IMR-90 (cell line): Measurements from ENCODE around the gene MINAR2. TPM values are rescaled to one million over a fixed set of nuclear protein-coding genes. Genes with fewer than 3 reads are reported as not detected.

Experiments used
- ATAC-seq: fragments of 200-7000 bp; cut with Tn5 transposase; 2 replicates; pipeline ENCODE4 v1.9.1; 2020; ENCODE audit warnings: low read depth, mild to moderate bottlenecking, moderate library complexity
- BruUV-seq: library from RNA; stranded (reverse); fragments of 400-500 nt; replicated peaks from 2 replicates; lab custom pipeline; 2021; lab: Mats Ljungman, UMichigan
- CTCF ChIA-PET: fragments of 300-600 bp; formaldehyde crosslinking; extraction: SDS; loops from one replicate; lab custom pipeline; 2021; ENCODE audit warnings: antibody characterized with exemption; lab: Yijun Ruan, JAX
- POLR2A ChIA-PET: fragments of 300-600 bp; sonication (Branson Sonifier 250); formaldehyde crosslinking; loops from one replicate; lab custom pipeline; 2022; ENCODE audit warnings: antibody characterized with exemption; ENCODE audit not compliant: unreplicated experiment; lab: Charles Lee
- DNase-seq: peaks from one replicate; pipeline ENCODE4 v3.0.0; 2013
- H2AFZ ChIP-seq: replicated peaks from 2 replicates; pipeline ENCODE3; 2013; ENCODE audit warnings: low read length, mild to moderate bottlenecking; ENCODE audit not compliant: poor library complexity
- H2AK5ac ChIP-seq: 2 replicates; pipeline ENCODE4 v1.6.1; 2013; ENCODE audit warnings: low read depth, low read length, inconsistent platforms
- H2AK9ac ChIP-seq: replicated peaks from 2 replicates; pipeline ENCODE3; 2013; ENCODE audit warnings: mild to moderate bottlenecking, low read depth, low read length, moderate library complexity; ENCODE audit not compliant: poor library complexity
- H2BK120ac ChIP-seq: 2 replicates; pipeline ENCODE4 v1.6.1; 2013; ENCODE audit warnings: low read depth, low read length, inconsistent platforms
- H2BK15ac ChIP-seq: 3 replicates; pipeline ENCODE4 v1.6.1; 2013; ENCODE audit warnings: low read depth, low read length, inconsistent platforms
- H2BK20ac ChIP-seq: 2 replicates; pipeline ENCODE4 v1.6.1; 2013; ENCODE audit warnings: low read depth, mild to moderate bottlenecking, inconsistent platforms, low read length, moderate library complexity
- H2BK5ac ChIP-seq: 2 replicates; pipeline ENCODE4 v1.6.1; 2013; ENCODE audit warnings: mild to moderate bottlenecking, low read depth, low read length, inconsistent platforms; ENCODE audit not compliant: poor library complexity, severe bottlenecking
- H3K14ac ChIP-seq: replicated peaks from 2 replicates; pipeline ENCODE4 v1.6.1; 2013; ENCODE audit warnings: low read depth, low read length, inconsistent platforms
- H3K18ac ChIP-seq: 2 replicates; pipeline ENCODE4 v1.6.1; 2013; ENCODE audit warnings: low read depth, low read length, control low read depth
- H3K23ac ChIP-seq: 2 replicates; pipeline ENCODE4 v1.6.1; 2013; ENCODE audit warnings: low read depth, low read length, inconsistent platforms
- H3K27ac ChIP-seq: 2 replicates; pipeline ENCODE4 v1.5.1; 2013; ENCODE audit warnings: mild to moderate bottlenecking, control low read depth, low read length; ENCODE audit not compliant: insufficient read depth
- H3K27me3 ChIP-seq: 2 replicates; pipeline ENCODE4 v1.6.1; 2013; ENCODE audit warnings: low read length; ENCODE audit not compliant: control insufficient read depth, insufficient read depth
- H3K36me3 ChIP-seq: 2 replicates; pipeline ENCODE4 v1.6.1; 2013; ENCODE audit warnings: low read length, mixed read lengths; ENCODE audit not compliant: control insufficient read depth, insufficient read depth
- H3K4ac ChIP-seq: 2 replicates; pipeline ENCODE4 v1.6.1; 2013; ENCODE audit warnings: low read depth, low read length, inconsistent platforms
- H3K4me1 ChIP-seq: 2 replicates; pipeline ENCODE4 v1.6.1; 2013; ENCODE audit warnings: low read length, mixed read lengths; ENCODE audit not compliant: control insufficient read depth, insufficient read depth
- H3K4me2 ChIP-seq: 2 replicates; pipeline ENCODE4 v1.6.1; 2013; ENCODE audit warnings: low read depth, mild to moderate bottlenecking, control low read depth, low read length, moderate library complexity
- H3K4me3 ChIP-seq: 2 replicates; pipeline ENCODE4 v1.5.1; 2013; ENCODE audit warnings: low read depth, mild to moderate bottlenecking, control low read depth, low read length, moderate library complexity; ENCODE audit not compliant: insufficient read depth
- H3K56ac ChIP-seq: 2 replicates; pipeline ENCODE4 v1.6.1; 2013; ENCODE audit warnings: low read length, inconsistent platforms; ENCODE audit not compliant: insufficient read depth; ENCODE audit errors: extremely low read depth
- H3K79me1 ChIP-seq, 2 experiments: 2 replicates each; pipeline ENCODE4 v1.6.1; 2013; ENCODE audit warnings: low read length in 2 of 2, inconsistent platforms in 1 of 2, low read depth in 1 of 2
- H3K9ac ChIP-seq: 2 replicates; pipeline ENCODE4 v1.6.1; 2013; ENCODE audit warnings: low read depth, low read length, control low read depth
- H3K9me1 ChIP-seq: 2 replicates; pipeline ENCODE4 v1.6.1; 2013; ENCODE audit warnings: low read length, inconsistent platforms; ENCODE audit not compliant: insufficient read depth
- H3K9me3 ChIP-seq: 2 replicates; pipeline ENCODE4 v1.6.1; 2013; ENCODE audit warnings: low read length; ENCODE audit not compliant: control insufficient read depth, insufficient read depth
- H4K20me1 ChIP-seq: 2 replicates; pipeline ENCODE4 v1.6.1; 2013; ENCODE audit warnings: low read length, inconsistent platforms; ENCODE audit not compliant: insufficient read depth
- H4K5ac ChIP-seq: 2 replicates; pipeline ENCODE4 v1.6.1; 2013; ENCODE audit warnings: mild to moderate bottlenecking, low read depth, low read length, control low read depth
- H4K8ac ChIP-seq, 2 experiments: 2 replicates each; pipeline ENCODE4 v1.6.1; 2013; ENCODE audit warnings: low read depth in 2 of 2, low read length in 2 of 2, control low read depth in 1 of 2, inconsistent platforms in 1 of 2
- H4K91ac ChIP-seq: 2 replicates; pipeline ENCODE4 v1.6.1; 2013; ENCODE audit warnings: low read depth, low read length, inconsistent platforms; ENCODE audit not compliant: insufficient read depth
- BHLHE40 ChIP-seq: fragments of 150-350 bp; IDR thresholded peaks from 2 replicates; pipeline ENCODE4 v1.6.1; 2016; ENCODE audit warnings: mild to moderate bottlenecking, low read depth, low read length
- CEBPB ChIP-seq: IDR thresholded peaks from 2 replicates; pipeline ENCODE4 v1.6.1; 2012; ENCODE audit warnings: low read depth, low read length, improper control_type of control experiment
- CHD1 ChIP-seq: IDR thresholded peaks from 2 replicates; pipeline ENCODE4 v1.6.1; 2012; ENCODE audit warnings: low read depth, low read length, improper control_type of control experiment
- FOS ChIP-seq: fragments of 150-350 bp; IDR thresholded peaks from 2 replicates; pipeline ENCODE4 v1.6.1; 2016; ENCODE audit warnings: low read depth, low read length
- MAFK ChIP-seq: IDR thresholded peaks from 2 replicates; pipeline ENCODE4 v1.6.1; 2012; ENCODE audit warnings: low read depth, low read length, improper control_type of control experiment
- MAZ ChIP-seq: IDR thresholded peaks from 2 replicates; pipeline ENCODE4 v1.6.1; 2012; ENCODE audit warnings: low read depth, mild to moderate bottlenecking, low read length, improper control_type of control experiment, moderate library complexity, borderline replicate concordance
- MXI1 ChIP-seq: IDR thresholded peaks from 2 replicates; pipeline ENCODE4 v1.6.1; 2012; ENCODE audit warnings: low read depth, mild to moderate bottlenecking, low read length, moderate library complexity, borderline replicate concordance
- NFE2L2 ChIP-seq: fragments of 150-350 bp; IDR thresholded peaks from 2 replicates; pipeline ENCODE4 v1.6.1; 2016; ENCODE audit warnings: low read depth, mild to moderate bottlenecking, low read length
- POLR2A ChIP-seq: IDR thresholded peaks from 2 replicates; pipeline ENCODE4 v1.6.1; 2012; ENCODE audit warnings: mild to moderate bottlenecking, low read depth, low read length
- RAD21 ChIP-seq: IDR thresholded peaks from 2 replicates; pipeline ENCODE4 v1.6.1; 2012; ENCODE audit warnings: low read length, improper control_type of control experiment
- RCOR1 ChIP-seq: IDR thresholded peaks from 2 replicates; pipeline ENCODE4 v1.6.1; 2012; ENCODE audit warnings: mild to moderate bottlenecking, low read length, improper control_type of control experiment; ENCODE audit not compliant: insufficient replicate concordance
- RFX5 ChIP-seq: IDR thresholded peaks from 2 replicates; pipeline ENCODE4 v1.8.0; 2012; ENCODE audit warnings: low read depth, mild to moderate bottlenecking, low read length, moderate library complexity
- SMC3 ChIP-seq: fragments of 150-350 bp; IDR thresholded peaks from 2 replicates; pipeline ENCODE4 v1.6.1; 2016; ENCODE audit warnings: low read depth, mild to moderate bottlenecking, antibody characterized with exemption, low read length, moderate library complexity
- WGBS, 2 experiments: methylation state at CpG; one replicate each; pipeline versions ENCODE4 v1.1.5 to v1.1.7; 2013; ENCODE audit warnings: missing lambda C conversion rate in 2 of 2; ENCODE audit not compliant: insufficient read length in 1 of 2; ENCODE audit errors: extremely low coverage in 2 of 2; 5-methylcytosine and 5-hydroxymethylcytosine counted together
- dilution Hi-C: fragments of 300-500 bp; cut with HindIII; formaldehyde crosslinking; loops from one replicate; pipeline ENCODE4 v1.14.3; 2018; ENCODE audit warnings: low sequenced_read_pairs; ENCODE audit not compliant: unreplicated experiment
- in situ Hi-C: fragments of 300-500 bp; cut with MboI; formaldehyde crosslinking; loops from 3 replicates; pipeline ENCODE4 v1.14.3; 2019; ENCODE audit warnings: low sequenced_read_pairs, inconsistent platforms, mixed read lengths
- intact Hi-C: fragments of 100-400 bp; cut with micrococcal nuclease; formaldehyde crosslinking; loops from 2 replicates; pipeline ENCODE4 v1.10.0; 2022
- polyA plus RNA-seq, 3 experiments: library from polyadenylated mRNA; depleted of rRNA; stranded (reverse); fragments of >200 nt; gene quantifications; 2 replicates each; pipeline ENCODE4 v1.2.3, GENCODE V29; 2012; ENCODE audit warnings: low replicate concordance in 1 of 3
- total RNA-seq: library from RNA; depleted of rRNA; stranded (reverse); fragments of >200 nt; gene quantifications from 2 replicates; pipeline ENCODE4 v1.2.3, GENCODE V29; 2012
- TF ChIP-seq, protein P1 (sequence below): fragments of 150-350 bp; IDR thresholded peaks from 2 replicates; pipeline ENCODE4 v1.6.1; 2016; ENCODE audit warnings: low read depth, mild to moderate bottlenecking, low read length, moderate library complexity, borderline replicate concordance
- TF ChIP-seq, protein P2 (sequence below): fragments of 150-350 bp; IDR thresholded peaks from 2 replicates; pipeline ENCODE4 v1.6.1; 2017; ENCODE audit warnings: mild to moderate bottlenecking, antibody characterized with exemption, low read length, low read depth
- TF ChIP-seq, protein P3 (sequence below): conservative IDR thresholded peaks from 2 replicates; pipeline ENCODE4 v1.5.1; 2012; ENCODE audit warnings: mild to moderate bottlenecking, low read depth, low read length, improper control_type of control experiment

The MINAR2 gene
- total and polyA plus RNA-seq, 2 of the 4 experiments (the other 2 are of a cell fraction) = not detected

DNA sequence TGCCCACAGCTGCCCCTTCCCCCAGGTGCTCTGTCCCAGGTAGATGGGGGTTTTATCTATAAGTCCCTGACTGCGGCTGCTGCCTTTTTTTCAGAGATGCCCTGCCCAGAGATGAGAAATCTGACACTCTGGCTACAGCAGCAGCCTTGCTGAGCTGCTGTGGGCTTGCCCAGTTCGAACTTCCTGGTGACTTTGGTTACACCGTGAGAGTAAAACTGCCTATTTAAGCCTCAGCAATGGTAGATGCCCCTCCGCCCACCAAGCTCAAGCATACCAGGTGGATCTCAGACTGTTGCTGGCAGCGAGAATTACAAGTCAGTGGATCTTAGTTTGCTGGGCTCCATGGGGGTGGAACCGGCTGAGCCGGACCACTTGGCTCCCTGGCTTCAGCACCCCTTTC is 56.8 kb downstream of the MINAR2 start:
- dilution Hi-C loops = no loop called here

More for the DNA sequence above, 56.8 kb downstream of the MINAR2 start:
- Histone ChIP-seq H3K9ac (no peak overlapping the region), H3K9me1 (no peaks in the 10 kb centered on the region), H3K27me3 (no peaks in the 10 kb centered on the region), H3K79me1 (no peaks in the 10 kb centered on the region), H3K27ac (no peak overlapping the region), H2AK9ac (no peak overlapping the region), H3K9me3 (peaks cover 5% of the 10 kb centered on the region; the same call in 1 of the 2 replicates), H3K4me1 (no peaks in the 10 kb centered on the region), H2BK5ac (no peak overlapping the region), H2BK120ac (no peak overlapping the region), H4K5ac (no peak overlapping the region), H2AK5ac (no peak overlapping the region), H4K20me1 (no peaks in the 10 kb centered on the region), H3K56ac (no peak overlapping the region), H2BK15ac (no peak overlapping the region), H3K4me2 (no peak overlapping the region), H3K14ac (no peak overlapping the region), H3K4ac (no peak overlapping the region), H3K23ac (no peak overlapping the region), H3K4me3 (no peak overlapping the region), H4K8ac (no peak overlapping the region), H2BK20ac (no peak overlapping the region), H3K18ac (no peak overlapping the region), H2AFZ (no peak overlapping the region), H3K36me3 (no peaks in the 10 kb centered on the region), H4K91ac (no peak overlapping the region)
- intact Hi-C loops = no loop called here
- ATAC-seq (no peak), DNase-seq (no peak)
- in situ Hi-C loops = no loop called here
- no peak for TF ChIP-seq FOS
- no peak for TF ChIP-seq MAFK
- TF ChIP-seq, protein P1, sequence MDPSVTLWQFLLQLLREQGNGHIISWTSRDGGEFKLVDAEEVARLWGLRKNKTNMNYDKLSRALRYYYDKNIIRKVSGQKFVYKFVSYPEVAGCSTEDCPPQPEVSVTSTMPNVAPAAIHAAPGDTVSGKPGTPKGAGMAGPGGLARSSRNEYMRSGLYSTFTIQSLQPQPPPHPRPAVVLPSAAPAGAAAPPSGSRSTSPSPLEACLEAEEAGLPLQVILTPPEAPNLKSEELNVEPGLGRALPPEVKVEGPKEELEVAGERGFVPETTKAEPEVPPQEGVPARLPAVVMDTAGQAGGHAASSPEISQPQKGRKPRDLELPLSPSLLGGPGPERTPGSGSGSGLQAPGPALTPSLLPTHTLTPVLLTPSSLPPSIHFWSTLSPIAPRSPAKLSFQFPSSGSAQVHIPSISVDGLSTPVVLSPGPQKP = no peak
- TF ChIP-seq, protein P2, sequence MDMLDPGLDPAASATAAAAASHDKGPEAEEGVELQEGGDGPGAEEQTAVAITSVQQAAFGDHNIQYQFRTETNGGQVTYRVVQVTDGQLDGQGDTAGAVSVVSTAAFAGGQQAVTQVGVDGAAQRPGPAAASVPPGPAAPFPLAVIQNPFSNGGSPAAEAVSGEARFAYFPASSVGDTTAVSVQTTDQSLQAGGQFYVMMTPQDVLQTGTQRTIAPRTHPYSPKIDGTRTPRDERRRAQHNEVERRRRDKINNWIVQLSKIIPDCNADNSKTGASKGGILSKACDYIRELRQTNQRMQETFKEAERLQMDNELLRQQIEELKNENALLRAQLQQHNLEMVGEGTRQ = no peak
- no peak for TF ChIP-seq SMC3
- TF ChIP-seq CEBPB = no peak
- no peak for TF ChIP-seq RCOR1
- no peak for TF ChIP-seq NFE2L2
- no peak for TF ChIP-seq CHD1
- TF ChIP-seq POLR2A = no peak
- TF ChIP-seq RAD21 = no peak
- TF ChIP-seq, protein P3, sequence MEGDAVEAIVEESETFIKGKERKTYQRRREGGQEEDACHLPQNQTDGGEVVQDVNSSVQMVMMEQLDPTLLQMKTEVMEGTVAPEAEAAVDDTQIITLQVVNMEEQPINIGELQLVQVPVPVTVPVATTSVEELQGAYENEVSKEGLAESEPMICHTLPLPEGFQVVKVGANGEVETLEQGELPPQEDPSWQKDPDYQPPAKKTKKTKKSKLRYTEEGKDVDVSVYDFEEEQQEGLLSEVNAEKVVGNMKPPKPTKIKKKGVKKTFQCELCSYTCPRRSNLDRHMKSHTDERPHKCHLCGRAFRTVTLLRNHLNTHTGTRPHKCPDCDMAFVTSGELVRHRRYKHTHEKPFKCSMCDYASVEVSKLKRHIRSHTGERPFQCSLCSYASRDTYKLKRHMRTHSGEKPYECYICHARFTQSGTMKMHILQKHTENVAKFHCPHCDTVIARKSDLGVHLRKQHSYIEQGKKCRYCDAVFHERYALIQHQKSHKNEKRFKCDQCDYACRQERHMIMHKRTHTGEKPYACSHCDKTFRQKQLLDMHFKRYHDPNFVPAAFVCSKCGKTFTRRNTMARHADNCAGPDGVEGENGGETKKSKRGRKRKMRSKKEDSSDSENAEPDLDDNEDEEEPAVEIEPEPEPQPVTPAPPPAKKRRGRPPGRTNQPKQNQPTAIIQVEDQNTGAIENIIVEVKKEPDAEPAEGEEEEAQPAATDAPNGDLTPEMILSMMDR = no peak
- TF ChIP-seq RFX5 = no peak
- TF ChIP-seq MXI1 = no peak
- no peak for TF ChIP-seq BHLHE40
- no peak for TF ChIP-seq MAZ
- ChIA-PET CTCF (interaction anchor here (0.6 kb wide), 1 partner anchor 28 kb away, joined by 3 read pairs; no protein-coding TSS in a partner anchor), POLR2A (no interaction called here)
- 80% methylated on average over 1 of the region's 7 CpGs; no CpG with 5 or more reads in 1 of the 2 experiments for WGBS, 2 experiments
- BruUV-seq = no TSS peak
